GM21515 (cell line): ENCODE results near the gene RSBN1.
"Not testable (repeated sequence)": the region's sequence is repeated elsewhere in the genome, so short reads cannot be mapped to it uniquely, and the experiment has no call there.

Experiments used
- ATAC-seq: cut with Tn5 transposase; IDR thresholded peaks from one replicate; pipeline ENCODE4 v1.9.1; 2021; ENCODE audit not compliant: unreplicated experiment

Gene RSBN1

DNA sequence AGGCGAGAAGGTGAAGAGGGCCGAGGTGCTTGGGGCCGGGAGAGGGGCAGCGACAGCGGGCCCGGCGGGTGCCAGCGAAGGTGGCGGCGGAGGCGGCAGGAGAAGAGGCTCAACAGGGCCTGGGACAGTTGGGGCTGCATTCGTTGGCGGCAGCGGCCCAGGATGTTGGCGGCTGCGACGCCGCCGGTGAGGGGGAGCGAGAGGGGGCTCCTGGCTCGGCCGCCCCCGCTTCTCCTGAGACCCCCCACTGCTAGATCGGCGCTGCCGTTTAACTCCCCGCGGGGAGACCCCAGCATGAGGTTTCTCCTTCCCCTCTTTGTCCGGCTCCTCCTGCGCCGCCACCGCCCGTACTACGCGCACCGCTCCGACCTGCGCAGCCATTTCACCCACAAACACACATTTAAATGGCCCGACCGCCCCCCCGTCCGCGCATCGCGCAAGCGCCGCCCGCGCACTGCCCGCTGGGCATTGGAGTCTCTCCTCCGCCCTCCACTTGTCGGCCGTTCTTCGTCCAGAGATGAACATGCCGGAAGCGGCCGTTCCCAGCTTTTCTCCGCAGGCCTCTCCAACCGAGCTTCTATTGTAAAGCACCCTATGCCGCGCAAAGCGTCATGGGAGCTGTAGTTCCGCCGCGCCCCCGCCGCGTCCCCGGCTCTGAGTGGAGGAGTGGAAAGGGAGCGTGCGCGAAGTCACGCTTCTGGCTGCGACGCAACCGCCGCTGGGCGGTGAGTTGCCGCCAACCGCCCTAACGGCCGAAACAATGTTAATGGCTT, at the start of gene RSBN1:
Gene RSBN1 (minus strand): TSS at position 589 of the 773 bp plus-strand sequence. CDS start 64 bp downstream, at position 525.
- peak; percentile 91 for ATAC-seq

DNA sequence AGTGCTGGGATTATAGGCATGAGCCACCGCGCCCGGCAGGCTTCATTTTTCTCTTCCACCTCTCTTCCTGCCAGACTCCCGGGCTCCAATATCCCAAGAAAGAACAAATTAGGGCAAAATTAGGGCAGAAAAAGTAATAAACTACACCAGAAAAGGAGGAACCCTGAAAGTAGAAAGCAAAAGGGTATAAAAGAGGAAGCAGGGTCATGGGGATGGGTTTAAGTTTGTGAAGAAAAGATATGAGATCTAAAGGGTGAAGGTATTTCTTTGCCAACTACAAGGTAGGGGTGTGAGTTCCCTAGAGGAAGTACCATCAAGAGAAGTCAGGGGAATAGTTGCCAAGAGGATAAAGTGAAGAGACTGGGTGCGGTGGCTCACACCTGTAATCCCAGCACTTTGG, 49.4 kb upstream of the RSBN1 start:
- ATAC-seq, result no peak

DNA sequence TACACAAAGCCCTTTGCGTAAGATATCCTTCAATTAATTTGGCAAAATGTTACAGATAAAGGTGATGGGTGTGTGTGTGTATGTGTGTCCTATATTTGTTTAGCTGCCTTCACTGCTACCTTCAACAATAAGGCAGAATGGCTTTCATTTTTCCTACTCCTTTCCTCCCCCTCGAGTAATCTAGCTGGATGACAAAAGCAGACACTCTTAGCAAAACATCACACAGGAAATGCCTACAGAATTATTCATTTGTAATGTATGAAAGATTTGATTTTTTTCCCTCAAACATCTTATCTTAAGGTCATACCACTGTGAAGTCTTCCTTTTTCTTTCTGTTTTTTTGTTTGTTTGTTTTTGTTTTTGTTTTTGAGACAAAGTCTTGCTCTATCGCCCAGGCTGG, 48.6 kb upstream of the RSBN1 start:
- no peak for ATAC-seq

DNA sequence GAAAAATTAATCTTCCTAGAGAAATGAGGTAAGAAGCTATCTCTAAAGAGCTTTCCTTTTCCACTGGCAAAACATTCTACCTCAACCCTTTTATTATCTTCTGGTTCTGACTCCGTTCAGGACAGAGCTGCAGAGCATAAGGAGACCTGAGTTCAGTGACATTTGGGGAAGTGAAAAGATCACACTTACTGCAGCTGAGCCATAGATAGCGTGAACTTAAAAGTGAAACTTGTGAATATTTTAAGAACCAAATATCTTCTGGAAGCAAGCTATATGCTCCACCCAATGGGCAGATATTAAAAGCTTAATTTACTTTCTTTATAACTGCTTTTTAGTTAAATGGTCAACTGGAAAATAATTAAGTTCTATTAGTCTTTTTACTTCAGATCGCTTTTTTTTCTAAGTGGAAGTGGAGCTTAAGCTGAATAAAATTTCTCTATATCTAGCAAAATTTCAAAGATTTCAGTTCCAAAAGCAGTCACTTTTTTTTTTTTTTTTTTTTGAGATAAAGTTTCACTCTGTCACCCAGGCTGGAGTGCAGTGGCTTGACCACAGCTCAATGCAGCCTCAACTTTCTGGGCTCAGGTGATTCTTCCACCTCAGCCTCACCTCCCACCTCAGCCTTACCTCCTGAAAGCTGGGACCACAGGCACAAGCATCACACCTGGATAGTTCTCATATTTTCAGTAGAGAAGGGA, 47.4 kb upstream of the RSBN1 start:
- peak; percentile 87 for ATAC-seq

DNA sequence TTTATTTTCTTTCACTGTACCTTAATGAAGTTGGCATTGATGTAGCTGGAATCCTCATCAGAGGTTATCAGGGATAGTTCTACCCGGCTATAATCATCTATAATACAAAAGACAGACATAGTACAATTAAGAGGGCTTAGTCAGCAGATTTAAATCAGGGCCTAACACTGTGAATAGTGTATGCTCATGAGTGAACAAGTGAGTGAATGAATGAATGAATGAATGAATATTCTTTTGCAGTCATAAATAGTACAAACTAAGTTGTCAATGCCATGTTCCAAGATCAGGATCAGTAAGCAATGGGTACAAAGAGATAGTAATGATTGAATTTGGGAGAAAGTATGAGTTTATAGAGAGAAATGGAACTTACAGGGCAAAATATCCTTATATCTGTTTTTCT, 46.7 kb upstream of the RSBN1 start:
- ATAC-seq, result no peak

DNA sequence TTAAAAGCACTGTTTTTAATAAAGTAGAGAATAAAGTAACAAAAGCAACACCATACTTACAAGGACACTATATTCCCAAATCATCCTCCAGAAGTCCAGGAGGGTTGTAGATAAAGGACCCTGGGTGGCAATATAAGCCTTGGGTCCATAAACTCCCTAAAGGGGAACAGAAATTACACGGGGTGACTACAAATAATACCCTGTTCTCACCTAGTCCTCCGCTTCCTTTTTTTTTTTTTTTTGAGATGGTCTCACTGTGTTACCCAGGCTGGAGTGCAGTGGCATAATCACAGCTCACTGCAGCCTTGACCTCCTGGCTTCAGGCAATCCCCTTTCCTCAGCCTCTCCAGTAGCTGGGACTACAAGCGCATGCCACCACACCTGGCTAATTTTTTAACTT, 46.1 kb upstream of the RSBN1 start:
- ATAC-seq, result no peak

DNA sequence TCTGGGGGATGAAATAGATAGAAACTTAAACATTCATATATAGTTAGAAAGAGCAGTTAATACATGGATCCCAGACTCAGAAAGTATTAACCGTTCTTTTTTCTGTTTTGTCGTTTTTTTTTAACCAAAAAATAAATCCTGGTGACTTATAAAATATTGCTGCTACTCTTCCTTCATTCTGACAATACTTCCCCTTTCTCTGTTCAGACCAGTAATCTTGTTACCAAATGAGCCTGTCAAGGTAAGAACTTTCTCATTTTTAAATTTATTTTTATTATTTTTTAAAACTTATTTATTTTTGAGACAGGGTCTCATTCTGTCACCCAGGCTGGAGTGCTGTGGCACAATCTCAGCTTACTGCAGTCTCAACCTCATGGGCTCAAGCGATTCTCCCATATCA, 45.5 kb upstream of the RSBN1 start:
- ATAC-seq, result no peak

DNA sequence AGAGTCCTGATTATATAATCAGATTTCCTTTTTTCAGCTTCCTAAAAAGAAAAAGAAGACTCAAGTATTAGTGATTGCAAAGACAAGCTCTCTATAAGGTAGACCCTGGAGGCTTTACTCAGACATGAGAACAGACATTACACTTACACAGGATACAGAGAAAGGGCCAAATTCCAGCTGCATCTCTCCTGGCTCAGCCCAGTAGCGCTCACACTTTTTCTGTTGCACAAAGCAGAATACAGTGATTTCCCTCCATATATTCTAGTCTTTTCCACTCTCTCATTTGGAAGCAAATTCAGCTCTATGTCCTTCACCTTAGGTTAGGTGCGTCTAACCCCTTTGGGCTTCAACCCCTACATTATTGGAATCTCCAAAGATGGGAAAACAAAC, 44.1 kb upstream of the RSBN1 start:
- no peak for ATAC-seq

DNA sequence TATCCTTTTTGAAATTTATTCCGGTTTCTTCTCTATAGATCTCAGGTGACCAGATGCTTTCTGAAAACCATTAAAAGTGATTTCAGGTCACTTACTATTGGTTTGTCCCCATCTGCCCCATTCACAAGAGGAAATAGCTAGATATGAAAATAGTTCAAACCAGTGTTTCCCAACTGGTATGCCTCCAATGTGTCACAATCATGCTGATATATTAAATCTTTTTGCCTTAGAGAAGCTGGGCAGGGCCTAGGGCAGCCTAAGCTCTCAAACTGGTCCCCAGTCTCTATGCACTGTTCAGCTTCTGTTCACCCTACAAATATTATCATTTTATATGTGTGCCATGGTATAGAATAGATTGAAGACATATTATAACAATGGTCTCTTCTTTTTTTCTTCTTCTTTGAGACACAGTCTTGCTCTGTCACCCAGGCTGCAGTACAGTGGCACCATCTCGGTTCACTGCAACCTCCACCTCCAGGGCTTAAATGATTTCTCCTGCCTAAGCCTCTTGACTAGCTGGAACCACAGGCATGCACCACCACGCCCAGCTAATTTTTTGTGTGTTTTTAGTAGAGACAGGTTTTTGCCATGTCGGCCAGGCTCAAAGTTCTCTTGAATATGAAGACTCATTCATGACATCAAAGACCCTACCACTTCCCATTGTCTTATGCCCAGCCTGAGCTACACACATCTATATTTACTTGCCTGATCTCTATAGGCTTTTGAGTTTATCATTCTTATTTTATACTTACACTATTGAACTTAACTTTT, 43.5 kb upstream of the RSBN1 start:
- ATAC-seq, result no peak

DNA sequence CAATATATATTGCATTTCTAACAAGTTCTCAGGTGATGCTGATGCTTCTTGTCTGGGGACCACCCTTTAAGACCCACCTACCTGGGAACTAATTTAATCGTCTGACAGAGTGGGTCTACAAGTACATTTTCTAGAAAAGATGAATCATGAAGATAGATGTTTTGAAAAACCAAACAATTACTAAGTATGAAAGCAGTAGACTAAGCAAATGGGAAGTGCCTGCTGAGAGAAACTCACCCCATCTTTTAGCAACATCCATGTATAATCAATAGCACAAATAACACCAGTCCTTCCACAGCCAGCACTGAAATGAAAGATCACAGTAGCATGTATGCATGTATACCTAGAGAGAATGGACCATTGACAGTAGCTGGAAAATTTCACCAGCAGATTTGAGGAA, 42.0 kb upstream of the RSBN1 start:
- ATAC-seq, result no peak

DNA sequence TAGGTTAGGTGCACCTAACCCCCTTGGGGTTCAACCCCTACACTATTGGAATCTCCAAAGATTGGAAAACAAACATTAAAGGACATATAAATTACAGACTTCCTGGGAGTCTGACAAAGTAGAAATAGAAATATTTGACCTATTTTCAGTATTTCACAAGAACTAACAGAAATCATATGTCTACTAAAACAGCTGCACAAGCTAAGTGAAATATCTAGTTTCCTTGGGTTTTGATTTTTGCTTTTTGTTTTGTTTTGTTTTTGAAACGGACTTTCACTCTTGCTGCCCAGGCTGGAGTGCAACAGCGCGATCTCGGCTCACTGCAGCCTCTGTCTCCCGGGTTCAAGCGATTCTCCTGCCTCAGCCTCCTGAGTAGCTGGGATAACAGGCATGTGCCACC, 40.4 kb upstream of the RSBN1 start:
- not testable (repeated sequence) for ATAC-seq

DNA sequence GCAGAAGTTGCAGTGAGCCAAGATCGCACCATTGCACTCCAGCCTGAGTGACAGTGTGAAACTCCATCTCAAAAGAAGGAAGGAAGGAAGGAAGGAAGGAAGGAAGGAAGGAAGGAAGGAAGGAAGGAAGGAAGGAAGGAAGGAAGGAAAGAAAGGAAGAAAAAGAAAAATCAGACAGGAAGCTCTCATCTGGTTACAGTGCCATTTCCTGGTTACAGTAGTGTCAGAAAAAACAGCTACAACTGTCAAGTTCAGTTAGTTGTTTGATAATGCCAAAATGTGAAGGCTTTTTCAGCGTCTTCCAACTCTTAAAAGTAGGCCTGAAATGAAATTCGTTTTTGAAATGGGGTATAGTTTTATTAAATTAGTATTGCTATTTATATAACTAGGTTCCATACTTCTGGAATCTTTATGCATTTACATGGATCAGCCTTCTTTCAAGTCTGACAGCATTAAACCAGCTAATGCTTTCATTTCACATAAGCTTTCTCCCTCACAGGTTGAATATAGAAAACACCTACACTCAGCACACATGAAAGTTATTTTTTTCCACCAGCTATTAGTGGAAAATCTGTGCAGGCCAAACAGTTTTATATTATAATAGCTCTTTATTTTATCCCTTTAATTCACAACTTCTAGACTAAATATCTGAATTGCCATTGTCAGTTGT, 38.0 kb upstream of the RSBN1 start:
- ATAC-seq, result no peak

DNA sequence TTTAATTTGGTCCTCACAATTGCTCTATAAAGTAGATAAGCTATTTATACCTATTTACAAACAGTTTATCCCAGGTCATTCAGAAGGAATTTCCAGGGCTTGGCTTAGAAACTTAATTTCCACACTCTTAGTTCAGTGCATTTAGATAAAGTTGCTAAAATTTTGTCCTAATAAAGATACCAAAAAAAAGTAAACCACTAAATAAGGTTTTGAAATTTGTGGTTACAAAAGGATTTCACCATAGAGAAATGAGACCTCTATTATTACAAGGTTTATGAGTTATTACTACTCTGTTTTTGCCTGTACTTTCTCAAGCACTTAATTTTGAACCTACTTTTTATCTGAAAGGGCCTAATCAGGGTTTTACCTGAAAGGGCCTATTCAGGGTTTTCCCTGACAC, 36.8 kb upstream of the RSBN1 start:
- no peak for ATAC-seq

DNA sequence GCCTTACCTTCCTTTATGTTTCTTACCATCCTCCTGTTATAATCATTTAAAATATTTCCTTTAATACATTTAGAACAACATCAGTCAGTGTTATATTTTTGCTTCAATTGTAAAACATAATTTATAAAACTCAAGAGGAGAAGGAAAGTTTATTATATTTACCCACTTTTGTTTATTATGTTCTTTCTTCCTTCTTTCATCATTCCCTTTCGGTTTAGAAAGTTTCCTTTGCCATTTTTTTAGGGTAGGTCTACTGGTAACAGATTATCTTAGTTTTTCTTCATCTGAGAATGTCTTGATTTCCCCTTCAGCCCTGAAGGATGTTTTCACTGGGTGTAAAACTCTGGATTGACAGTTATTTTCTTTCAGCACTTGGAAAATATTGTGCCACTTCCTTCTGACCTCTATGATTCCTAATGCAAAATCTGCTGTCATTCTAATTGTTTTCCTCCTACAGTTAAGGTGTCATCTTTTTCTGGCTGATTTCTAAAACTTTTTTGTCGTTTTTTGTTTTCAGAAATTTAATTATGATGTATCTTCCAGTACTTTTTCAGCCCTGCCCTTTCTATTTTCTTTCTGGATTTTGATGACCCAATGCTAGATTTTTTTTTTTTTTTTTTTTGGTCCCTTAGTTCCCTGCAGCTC, 34.2 kb upstream of the RSBN1 start:
- ATAC-seq, result no peak

DNA sequence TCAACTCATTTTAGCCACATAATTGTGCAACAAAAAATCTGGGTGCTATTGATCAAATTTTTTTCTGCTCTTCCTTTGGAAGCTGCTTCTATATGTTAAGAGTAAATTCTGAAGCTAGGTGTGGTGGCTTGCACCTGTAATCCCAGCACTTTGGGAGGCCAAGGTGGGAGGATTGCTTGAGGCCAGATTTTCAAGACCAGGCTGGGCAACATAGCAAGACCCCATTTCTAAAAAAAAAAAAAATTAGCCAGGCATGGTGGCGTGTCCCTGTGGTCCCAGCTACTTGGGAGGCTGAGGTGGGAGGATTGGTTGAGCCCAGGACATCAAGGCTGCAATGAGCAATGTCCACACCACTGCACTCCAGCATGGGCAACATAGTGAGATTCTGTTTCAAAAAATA, 24.3 kb upstream of the RSBN1 start:
- ATAC-seq, result no peak

DNA sequence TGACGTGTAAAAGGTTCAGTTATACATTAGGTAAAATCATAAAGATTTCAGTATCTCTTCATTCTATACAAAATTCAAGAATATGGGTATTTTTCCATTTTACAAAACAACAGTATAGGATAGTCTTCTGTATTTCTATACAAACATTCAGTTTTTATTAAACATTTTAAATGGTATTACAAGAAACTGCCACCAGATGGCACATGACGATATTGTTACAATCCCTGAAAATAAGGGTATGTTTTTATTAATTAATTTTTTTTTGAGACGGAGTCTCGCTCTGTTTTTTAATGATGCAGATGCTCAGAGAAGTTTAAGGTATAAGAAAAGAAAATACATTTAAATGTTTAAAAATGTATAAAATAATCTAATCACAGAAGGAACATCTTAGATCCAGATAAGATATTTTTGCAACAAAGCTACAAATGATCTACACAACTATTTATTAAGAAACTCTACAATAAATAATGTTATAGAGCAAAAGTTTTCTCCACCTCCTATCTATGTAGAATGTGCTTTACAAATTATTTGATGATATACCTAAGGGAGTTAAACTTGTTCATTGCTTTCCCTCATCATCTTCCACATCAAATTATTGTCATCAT, 23.5 kb upstream of the RSBN1 start:
- ATAC-seq, result no peak

DNA sequence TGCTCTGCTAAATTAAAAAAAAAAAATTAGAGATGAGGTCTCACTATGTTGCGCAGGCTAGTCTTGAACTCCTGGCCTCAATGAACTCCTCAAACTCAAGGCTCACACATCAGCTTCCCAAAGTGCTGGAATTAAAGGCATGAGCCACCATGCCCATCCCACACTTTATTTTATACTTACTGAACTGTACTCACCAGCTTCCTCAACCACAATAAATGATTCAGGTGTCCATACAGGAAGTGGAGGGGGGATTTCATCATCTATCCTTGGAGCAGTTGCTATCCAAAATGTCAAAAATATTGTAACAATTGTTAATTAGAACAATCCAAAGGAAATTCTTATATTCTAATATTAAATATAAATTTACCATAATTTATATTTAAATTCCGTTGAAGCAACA, 22.4 kb upstream of the RSBN1 start:
- no peak for ATAC-seq

DNA sequence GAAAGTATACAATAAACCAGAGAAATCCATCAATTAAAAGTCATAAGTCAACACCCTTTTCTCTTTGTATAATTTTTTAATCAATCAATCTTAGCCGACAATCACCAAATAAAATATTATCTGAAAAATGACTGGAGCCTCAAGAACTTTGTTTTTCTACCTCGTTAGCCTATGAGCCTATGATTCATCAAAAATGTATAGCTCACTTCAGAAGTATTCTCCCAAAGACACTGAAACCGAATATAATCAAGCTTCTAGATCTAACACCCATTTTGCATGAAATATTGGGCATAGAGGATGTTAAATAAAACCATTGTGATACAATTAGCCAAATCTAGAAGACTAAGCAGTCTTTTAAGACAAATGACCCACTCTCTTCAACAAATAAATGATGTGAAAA, 17.8 kb upstream of the RSBN1 start:
- ATAC-seq, result no peak

DNA sequence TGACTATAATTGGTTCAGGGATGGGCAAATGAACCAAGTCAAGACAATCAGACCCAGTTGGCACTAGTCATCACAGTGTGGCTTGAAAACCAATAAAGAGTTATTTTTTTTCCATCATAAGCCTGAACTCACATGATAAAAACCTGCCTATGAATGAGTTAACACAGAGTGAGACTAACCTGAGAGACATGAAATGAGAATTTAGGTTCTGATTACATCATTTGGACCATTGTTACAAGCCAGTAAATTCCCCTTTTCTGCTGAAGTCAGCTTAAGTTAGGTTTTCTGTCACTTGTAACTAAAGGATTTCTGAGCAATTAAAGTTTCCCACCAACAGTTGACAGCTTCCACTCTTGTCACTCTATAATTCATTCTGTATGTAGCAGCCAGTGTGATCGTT, 9.6 kb upstream of the RSBN1 start:
- ATAC-seq, result no peak

DNA sequence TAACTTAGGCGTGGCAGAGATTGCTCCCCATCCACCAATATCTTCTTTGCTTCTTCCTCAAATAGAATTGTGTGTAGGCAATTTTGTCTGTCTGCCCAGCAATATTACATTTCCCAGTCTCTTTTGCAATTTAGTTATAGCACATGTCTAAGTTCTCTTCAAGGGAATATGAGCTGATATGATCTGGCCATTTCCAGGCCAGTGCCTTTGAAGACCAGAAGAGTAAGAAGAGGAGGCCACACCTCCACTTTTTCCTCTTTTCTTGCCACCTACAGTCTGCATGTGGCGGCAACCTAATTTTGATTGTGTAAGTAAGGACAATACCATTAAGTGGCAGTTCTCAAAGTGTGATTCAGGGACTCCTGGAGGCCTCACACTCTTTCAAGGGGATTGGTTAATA, 6.3 kb upstream of the RSBN1 start:
- ATAC-seq, result no peak

DNA sequence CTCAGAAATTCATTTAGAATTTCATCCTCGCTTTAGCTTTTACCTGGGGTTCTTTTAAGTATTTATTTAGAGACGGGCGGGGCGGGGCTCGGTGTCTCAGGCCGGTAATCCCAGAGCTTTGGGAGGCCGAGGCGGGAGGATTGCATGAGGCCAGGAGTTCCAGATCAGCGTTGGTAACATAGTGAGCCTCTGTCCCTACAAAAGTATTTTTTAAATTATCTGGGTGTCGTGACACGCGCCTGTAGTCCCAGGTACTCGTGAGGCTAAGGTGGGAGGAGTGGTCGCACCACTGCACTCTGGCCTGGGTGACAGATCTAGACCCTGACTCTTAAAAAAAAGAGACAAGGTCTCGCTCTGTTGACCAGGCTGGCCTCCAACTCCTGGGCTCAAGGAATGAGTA, 942 bp upstream of the RSBN1 start:
- ATAC-seq, result no peak
